GM21825 (cell line): ENCODE data around the gene GGT6.
"Not testable (repeated sequence)": the region's sequence is repeated elsewhere in the genome, so short reads cannot be mapped to it uniquely, and the experiment has no call there.

Source experiments
- ATAC-seq: cut with Tn5 transposase; IDR thresholded peaks from one replicate; pipeline ENCODE4 v1.9.1; 2021; ENCODE audit warnings: mild to moderate bottlenecking, moderate library complexity; ENCODE audit not compliant: unreplicated experiment

Gene GGT6

DNA sequence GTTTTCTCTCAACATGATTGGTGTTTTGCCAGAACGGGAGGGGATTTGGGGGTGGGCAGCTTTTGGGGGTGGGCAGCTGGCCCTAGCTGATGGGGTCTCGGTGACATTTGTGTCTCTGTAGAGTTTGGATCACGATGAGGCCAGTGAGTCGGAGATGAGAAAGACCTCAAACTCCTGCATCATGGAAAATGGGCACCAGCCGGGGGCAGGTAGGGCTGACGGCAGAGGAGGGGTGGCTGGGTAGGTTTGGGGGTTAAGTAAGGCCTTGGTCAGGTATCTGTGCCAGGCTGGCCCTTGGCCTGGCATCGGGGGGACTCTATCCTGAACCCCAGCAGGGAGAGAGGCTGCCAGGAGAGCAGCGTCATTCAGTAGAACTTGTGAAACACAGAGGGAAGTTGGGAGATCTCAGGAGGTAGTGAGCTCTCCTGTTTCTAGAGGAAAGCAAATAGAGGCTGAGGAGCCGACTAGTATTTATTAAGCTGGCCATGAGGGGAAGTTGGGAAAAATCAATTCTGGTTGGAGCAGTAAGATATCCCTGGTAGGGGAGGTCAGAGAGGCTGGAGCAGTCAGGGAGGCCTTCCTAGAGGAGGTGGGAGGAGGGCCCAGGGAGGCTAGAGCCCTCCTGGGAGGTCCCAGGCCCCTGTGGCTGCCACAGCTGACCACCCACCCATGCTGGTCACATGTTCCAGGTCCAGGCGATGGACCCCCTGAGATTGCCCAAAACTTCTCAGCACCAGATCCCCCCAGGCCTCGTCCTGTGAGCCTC, 32.0 kb upstream of the GGT6 start:
- no peak for ATAC-seq

DNA sequence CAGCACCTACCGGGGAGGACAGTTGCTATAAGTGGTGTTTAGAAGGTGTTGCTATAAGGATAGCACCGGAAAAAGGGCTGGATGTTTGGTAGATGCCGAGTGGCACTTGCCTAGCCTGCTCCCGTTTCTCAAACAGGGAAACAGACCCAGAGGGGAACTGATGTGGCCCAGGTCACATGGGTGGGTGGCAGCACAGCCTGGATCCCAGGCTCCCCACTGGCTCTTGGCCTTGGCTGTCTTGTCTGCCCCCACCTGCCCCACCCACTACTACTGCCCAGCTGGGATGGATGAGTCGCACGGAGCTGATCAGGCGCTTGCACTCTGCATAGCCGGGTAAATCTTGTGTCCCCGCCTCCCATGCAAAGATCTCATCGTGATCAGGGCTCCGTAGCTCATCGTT, 31.2 kb upstream of the GGT6 start:
- ATAC-seq, result no peak

DNA sequence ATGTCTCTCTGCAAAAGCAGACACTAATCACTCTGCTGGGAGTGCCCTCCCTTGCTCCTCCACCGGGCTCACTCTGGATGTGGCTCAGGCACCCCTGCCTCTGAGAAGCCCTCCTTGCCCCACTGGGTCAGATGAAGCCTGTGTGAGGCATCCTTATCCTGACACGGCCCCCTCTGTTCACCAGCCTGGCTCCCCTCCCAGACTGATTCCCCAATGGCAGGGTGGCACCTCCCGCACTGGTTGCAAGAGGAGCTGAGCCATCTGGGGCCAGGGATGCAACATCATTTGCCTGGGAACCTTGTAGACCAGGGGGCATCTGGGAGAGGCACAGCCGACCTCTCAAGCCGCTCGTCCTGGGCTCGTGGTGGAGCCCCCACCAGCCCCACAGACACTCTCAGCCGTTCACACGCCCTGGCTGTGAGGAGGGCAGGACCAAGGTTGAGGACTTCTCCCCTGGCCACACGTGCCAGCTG, 30.6 kb upstream of the GGT6 start:
- no peak for ATAC-seq

DNA sequence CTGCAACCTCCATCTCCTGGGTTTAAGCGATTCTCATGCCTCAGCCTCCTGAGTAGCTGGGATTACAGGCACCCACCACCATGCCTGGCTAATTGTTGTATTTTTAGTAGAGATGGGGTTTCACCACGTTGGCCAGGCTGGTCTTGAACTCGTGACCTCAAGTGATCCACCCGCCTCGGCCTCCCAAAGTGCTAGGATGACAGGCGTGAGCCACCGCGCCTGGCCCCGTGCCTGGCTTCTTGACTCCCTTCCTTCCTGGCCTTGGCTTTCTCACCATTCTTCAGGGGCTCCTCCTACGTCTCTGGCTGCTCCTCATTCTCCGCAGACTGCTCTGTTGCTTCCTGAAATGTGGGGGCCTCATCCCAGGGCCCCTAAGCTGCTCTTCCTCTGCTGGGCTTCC, 29.7 kb upstream of the GGT6 start:
- ATAC-seq, result not testable (repeated sequence)

DNA sequence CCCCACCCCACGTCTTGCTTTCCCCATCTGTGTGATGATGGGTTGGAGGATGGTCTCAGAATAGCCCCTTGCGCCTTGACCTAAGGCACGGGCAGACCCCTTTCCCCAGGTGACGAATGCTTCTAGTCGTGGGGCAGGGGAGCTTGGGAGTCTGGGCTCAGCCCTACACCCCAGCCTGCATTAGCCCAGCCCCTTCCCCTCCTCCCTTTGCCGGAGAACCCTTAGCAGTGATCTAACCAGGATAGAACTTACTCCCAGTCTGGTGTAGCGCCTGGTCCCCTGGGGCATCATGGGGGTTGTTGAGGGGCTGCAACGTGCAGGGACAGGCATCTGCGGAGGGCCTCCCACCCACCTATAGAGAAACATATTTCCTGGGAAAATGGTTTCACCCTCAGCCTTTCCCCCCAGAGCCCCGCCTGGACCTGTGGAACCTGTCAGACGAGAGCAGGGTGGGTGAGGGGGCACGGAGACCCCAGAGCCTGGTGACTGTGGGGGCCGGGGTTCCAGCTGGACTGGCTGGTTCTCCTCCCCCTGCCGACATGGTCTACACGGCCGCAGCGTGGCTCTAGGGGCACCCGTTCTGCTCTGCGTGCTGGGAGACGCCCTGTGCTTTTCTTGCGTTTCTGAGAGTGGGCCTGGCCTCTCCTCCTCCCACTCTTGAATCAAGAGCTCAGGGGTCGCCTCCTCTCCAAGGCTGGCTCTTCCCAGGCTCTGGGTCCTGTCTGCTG, 28.7 kb upstream of the GGT6 start:
- no peak for ATAC-seq

DNA sequence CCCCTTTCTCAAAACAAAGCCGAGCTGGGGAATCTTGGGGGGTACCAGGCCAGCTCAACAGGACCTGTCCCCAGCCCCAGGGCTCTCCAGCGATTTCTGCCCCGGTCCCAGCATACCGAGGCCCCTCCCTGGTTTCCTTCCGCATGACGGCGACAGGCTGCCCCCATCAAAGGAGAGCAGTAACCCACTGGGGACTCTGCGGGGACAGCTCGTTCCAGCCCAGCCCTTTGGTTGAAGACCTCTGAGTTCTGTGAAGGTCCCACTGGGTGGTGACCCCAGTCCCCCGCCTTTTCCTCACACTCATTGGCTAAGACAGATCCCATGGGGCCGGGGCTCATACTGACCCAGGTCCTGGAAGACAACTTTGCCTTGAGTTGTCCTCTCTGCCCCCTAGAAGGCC, 28.0 kb upstream of the GGT6 start:
- ATAC-seq, result no peak

DNA sequence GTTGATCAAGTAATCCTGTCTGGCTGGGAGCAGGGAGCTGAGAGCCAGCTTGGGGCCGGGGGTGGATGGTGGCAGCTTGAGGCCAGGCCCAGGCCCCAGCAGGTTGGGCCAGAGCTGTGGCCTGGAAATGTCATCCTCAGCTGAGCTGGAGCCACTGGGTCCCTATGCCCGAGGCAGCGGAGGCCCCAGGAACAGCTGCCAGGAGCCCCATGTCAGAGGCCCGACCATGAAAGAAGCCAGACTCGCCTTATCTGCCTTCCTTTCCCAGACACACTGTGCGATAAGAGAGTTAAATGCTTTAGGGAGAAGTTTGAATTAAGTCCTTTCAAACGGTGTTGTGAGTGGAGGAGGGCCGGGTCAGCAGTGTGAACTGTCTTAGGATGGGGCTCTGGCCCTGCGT, 27.4 kb upstream of the GGT6 start:
- ATAC-seq, result no peak

DNA sequence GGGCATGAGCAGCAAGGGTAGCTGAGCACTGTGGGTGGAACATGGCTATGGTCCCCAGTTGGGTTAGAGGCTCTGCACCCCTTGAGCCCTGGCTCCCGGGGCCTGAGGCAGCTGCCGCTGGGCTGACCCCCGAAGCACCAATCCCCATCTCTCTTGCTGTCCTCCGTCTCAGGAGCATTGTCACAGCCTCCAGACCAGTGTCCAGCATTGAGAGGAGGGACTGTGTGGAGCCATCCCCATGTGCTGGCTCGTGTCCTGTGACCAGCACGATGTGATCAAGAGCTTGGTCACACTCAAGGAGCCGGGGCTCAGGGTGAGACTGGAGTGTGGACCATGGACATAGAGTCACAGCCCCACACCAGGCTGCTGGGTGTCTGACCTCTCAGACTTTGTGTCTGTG, 26.8 kb upstream of the GGT6 start:
- ATAC-seq, result no peak

DNA sequence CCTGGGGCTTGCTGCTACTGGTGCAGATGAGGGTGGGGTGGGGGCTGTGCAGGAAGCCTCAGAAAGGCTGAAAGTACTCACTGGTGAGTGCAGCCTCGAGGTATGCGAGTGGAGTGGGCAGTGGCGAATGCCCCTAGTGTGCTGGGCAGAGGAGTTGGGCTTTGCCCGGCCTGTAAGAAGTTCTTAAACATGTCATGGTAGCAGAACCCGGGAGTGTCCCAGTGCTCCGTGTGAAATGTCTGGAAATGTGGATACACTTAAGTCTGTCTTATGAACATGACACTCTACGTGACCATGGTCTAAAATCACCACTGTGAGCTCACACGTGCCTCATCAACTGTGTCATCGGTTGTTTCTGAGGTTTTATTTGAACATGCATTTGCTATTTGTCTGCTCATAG, 25.7 kb upstream of the GGT6 start:
- ATAC-seq, result no peak

DNA sequence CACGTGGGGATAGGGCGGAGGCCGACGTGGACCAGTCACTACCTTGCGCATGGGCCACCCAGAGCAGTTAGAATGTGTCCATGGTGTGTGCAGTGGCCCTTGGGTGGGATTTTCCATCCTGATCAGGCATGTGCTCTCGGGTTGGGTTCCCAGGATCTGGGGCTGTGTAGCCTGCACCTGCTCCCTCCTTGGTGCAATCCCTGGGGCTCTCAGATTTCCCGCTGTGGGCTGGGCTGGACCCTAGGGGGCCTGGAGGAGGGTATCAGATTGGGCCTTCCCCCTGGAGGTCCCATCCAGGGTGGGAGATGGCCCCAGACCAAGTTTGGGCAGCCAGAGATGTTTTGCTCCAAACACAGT, 25.2 kb upstream of the GGT6 start:
- no peak for ATAC-seq

DNA sequence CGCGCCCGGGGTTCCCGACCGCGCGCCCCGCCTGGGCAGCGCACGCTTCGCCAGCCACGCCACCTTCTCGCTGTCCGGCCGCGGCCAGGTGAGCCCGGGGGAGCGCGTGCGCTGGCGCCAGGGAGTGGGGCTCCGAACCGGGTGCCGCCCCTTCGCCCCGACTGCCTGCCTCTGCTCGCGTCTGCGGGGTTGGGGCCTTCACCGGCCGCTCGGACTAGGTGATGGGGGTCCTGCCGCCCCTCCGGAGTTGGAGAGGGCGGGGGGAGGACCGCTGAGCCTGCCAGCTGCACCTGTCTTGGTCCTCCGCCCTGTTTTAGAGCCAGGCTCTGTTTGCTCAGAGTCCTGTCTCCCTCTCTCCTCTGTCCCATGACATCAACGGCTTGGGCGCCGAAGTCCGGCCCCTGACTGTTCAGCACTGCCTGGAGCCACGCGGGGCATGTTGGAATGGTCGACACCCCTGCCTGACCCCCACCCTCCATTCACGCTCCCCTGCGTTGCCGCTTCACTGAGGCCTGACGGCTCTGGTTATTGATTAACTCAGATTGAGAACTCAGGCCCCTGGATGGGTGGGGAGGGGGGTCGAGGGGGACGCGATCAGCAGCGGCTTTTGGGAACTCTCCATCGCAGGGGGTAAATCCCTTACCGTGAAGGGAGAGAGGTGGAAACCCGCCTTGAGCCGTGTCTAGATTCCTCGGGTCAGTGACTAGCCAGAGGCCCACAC, 24.7 kb upstream of the GGT6 start:
- ATAC-seq, result no peak

DNA sequence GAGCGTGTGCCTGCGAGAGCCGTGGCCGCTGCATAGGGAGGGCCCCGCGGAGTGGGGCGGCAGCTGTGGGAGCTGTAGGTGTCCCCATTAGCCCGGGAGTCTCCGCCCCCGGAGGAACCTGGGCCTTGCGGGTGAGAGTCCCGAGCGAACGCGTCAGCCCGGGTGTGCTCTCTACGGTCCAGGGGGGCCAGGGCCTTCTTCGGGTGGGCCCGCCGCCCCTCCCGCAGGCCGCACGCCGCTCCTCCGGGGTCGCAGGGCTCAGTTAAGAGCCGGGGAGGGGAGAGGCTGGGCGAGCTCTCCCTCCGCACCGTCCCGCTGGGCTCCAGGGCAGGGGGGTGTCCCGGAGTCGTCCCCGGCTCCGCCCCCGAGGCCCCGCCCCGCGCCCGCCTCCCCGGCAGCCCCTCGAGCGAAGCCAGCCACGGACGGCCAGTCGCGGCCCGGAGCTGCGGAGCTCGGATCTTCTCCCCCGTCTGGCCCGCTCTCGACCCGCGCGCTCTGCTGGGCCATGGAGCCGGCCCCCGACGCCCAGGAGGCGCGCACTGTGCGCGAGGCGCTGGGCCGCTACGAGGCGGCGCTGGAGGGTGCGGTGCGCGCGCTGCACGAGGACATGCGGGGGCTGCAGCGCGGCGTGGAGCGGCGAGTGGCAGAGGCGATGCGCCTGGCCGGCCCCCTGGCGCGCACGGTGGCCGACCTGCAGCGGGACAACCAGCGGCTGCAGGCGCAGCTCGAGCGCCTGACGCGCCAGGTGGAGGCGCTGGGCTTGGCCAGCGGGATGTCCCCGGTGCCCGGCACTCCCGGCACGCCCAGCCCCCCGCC, 23.9 kb upstream of the GGT6 start, which contains the start of gene SMTNL2:
TSS of gene SMTNL2 (plus strand) at position 429 of the 816 bp plus-strand sequence. CDS start at position 506, 77 bp downstream.
- ATAC-seq, result no peak

DNA sequence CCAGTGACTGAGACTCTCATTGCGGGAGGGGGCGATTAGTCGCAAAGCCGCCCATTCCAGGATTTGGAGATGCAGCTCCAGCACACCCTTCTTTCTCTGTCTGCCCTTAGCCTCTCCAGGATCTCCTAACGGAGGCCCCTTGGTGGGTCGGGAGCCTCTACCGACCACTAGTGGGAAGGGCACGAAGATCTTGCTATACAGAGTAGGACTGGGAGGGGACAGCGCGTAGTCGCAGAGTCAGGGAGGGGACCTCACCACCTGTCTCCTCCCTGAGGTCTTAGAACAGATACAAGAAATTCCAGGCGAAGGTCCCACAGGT, 23.4 kb upstream of the GGT6 start:
- ATAC-seq, result no peak

DNA sequence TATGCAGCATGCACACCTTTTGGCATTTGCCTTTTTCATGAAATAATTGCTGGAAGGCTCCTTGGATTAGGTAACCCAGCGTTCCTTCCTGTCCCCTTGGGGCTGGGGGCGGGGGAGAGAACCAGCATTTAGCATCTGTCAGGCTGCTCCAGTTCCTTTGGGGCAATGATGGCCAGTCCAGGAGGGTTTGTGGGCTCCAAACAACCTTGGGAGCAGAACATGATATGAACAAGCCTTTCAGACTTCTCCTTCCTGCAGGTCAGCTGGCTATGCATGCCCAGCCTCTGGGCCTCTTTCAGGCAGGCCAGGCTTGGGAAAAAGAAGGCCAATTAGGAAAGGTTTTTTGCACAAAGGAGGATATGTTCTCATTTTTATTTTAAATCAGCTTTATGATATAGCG, 22.8 kb upstream of the GGT6 start:
- no peak for ATAC-seq

DNA sequence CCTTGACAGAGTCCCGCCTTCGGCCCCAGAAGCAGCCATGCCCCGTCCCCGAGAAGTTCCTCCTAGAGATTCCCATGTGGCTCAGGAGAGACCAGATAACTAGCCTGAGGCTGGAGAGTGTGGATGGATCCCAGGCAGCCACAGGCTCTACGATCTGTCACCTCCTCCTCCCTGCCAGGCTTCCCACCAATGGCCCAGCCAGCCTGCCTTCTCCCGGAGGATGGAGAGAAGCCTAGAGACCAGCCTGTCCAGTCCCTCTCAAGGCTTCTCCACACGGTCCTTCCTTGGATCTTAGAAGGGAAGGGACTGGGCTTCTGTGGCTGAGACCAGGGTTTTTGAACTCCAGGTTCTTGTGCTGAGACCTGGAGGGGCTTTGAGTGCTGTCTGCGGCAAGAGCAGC, 22.3 kb upstream of the GGT6 start:
- no peak for ATAC-seq

DNA sequence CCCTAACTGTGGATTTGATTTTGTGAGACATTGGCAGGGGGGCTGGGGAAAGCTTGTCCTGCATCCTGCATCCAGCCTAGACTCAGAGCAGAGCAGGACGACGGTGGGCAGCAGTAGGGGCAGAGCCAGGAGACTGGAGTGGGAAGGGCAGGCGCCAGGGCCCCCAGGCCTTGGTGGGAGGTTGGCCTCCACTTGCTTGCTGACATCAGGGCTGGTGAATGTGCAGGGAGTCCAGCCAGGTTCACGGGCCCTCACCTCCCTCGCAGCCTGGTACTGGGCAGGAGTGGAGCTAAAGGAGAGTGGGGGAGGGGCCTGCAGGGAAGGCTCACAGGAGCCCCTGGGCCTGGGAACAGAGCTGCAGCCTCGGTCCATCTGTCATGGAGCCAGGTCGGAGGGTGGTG, 21.7 kb upstream of the GGT6 start:
- ATAC-seq, result no peak

DNA sequence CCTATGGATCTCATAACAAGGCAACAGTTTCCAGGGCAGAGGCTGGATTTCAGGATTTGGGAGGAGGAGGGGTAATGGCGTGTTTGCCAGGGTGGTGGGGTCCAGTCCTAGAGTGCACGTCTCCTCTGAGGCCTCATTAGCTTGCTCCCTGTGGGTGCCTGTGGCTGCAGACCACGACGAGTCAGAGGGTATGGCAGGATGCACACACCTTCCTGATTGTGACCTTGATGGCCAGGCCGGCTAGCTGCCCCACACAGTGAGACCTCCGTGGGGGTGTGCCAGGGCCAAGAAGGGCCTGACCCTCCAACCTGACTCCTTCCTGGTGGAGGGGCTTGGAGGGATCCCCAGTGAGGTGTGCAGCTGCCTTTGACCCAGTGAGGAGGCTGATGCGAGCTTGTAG, 19.9 kb upstream of the GGT6 start:
- no peak for ATAC-seq

DNA sequence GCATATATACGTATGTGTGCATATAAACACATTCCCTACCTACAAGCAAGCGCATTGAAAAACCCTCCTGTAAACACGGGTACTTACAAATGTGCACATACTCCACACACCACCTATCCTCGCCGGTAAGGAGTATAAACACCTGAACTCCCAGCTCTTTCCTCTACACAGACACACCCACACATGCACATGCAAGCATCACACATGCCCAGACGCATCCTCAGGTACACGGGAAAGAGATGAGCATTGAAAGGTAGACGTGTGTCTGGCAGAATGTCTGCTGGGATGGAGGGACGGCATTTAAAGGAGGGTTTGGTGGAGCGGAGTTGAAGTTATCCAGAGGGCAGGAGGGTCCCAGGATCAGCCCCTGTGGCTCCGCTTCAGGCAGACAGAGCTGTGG, 19.3 kb upstream of the GGT6 start:
- ATAC-seq, result no peak

DNA sequence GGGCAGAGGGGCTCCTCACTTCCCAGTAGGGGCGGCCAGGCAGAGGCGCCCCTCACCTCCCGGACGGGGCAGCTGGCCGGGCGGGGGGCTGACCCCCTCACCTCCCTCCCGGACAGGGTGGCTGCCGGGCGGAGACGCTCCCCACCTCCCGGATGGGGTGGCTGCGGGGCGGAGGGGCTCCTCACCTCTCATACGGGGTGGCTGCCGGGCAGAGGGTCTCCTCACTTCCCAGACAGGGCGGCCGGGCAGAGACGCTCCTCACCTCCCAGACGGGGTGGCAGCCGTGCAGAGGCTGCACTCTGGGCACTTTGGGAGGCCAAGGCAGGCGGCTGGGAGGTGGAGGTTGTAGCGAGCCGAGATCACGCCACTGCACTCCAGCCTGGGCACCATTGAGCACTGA, 18.0 kb upstream of the GGT6 start:
- not testable (repeated sequence) for ATAC-seq

DNA sequence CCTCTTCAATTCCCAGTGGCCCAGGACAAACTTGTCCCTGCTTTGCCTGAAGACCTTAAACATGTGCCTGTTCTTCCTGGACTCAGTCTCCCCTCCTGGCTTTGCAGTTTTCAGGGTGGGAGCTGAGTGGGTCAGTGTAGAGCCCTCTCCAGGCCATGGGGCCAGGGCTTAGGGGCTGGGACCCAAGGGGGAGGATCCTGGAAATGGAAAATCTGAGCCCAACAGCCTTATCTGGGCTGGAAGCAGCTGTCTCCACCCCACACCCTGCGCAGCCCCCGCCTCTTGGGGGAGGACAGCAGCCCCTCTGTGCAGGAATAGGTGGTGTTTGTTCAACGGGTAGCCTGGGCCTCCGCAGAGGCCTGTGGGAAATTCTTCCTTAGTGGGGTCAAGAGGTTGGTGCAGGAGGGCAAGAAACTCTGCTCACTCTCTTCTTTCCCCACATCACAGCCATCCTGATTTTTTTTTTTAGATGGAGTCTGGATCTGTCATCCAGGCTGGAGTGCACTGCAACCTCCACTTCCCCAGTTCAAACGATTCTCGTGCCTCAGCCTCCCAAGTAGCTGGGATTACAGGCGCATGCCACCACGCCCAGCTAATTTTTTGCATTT, 17.1 kb upstream of the GGT6 start:
- no peak for ATAC-seq
